Measurements from ENCODE around the gene LCP1. TPM values are rescaled to one million over a fixed set of nuclear protein-coding genes. Genes with fewer than 3 reads are reported as not detected.
A peak's percentile ranks its signal among the peaks of the same experiment; 100 is the strongest.

The LCP1 gene
- total and polyA plus RNA-seq, 2 of the 13 experiments (the other 11 are each of a cell fraction or from before 2014, with no cell fraction given), result 1.6 TPM

GRCh38 chr13:46104868-46105267 lies 77.1 kb downstream of the LCP1 start, which contains the start of gene CPB2 (continued):
- TF ChIP-seq SIN3A (IDR thresholded peaks at IDR 0.05; ENCODE audit: borderline replicate concordance, low read depth, low read length) (0 out of 2 replicates have a peak, but pooled peaks have one; percentile 34), CHD4 (IDR thresholded peaks at IDR 0.05; ENCODE audit: borderline replicate concordance, low read length) (no peak; the same call in 1 of the 2 replicates), HNF4G (IDR thresholded peaks at IDR 0.05; ENCODE audit: borderline replicate concordance, low read depth, low read length) (0 out of 2 replicates have a peak, but pooled peaks have one; percentile 32), HNF4G (CRISPR knock-in tag; IDR thresholded peaks at IDR 0.05; ENCODE audit: borderline replicate concordance, low read depth) (no peak), TAF1 (CRISPR knock-in tag; IDR thresholded peaks at IDR 0.05) (peak; percentile 46; the same call in 1 of the 2 replicates), ZSCAN20 (CRISPR knock-in tag; IDR thresholded peaks at IDR 0.05; ENCODE audit: borderline replicate concordance) (no peak), REPIN1 (CRISPR knock-in tag; IDR thresholded peaks at IDR 0.05; ENCODE audit: borderline replicate concordance, low read depth) (peak; percentile 36; the same call in 1 of the 2 replicates), KLF16 (CRISPR knock-in tag; IDR thresholded peaks at IDR 0.05) (peak in 1 of 2 experiments; percentile 69; a peak in 1 of 4 replicates), ZNF451 (CRISPR knock-in tag; IDR thresholded peaks at IDR 0.05) (no peak), KMT2B (CRISPR knock-in tag; IDR thresholded peaks at IDR 0.05) (no peak), MIER2 (CRISPR knock-in tag; IDR thresholded peaks at IDR 0.05) (peak; percentile 50; the same call in 1 of the 2 replicates), KDM3A (CRISPR knock-in tag; IDR thresholded peaks at IDR 0.05; ENCODE audit: low read depth) (no peak), RNF219 (CRISPR knock-in tag; IDR thresholded peaks at IDR 0.05) (no peak), NCOA5 (CRISPR knock-in tag; IDR thresholded peaks at IDR 0.05) (no peak), ARID4A (CRISPR knock-in tag; IDR thresholded peaks at IDR 0.05; ENCODE audit: borderline replicate concordance) (0 out of 2 replicates have a peak, but pooled peaks have one; percentile 19), RFXANK (CRISPR knock-in tag; IDR thresholded peaks at IDR 0.05) (no peak), NR2F2 (IDR thresholded peaks at IDR 0.05; ENCODE audit: borderline replicate concordance, low read depth) (peak; percentile 33; the same call in 1 of the 2 replicates), NR2C2 (CRISPR knock-in tag; IDR thresholded peaks at IDR 0.05; ENCODE audit: borderline replicate concordance) (no peak), GLI4 (CRISPR knock-in tag; IDR thresholded peaks at IDR 0.05; ENCODE audit: borderline replicate concordance) (no peak)
- TF ChIP-seq, protein P1, sequence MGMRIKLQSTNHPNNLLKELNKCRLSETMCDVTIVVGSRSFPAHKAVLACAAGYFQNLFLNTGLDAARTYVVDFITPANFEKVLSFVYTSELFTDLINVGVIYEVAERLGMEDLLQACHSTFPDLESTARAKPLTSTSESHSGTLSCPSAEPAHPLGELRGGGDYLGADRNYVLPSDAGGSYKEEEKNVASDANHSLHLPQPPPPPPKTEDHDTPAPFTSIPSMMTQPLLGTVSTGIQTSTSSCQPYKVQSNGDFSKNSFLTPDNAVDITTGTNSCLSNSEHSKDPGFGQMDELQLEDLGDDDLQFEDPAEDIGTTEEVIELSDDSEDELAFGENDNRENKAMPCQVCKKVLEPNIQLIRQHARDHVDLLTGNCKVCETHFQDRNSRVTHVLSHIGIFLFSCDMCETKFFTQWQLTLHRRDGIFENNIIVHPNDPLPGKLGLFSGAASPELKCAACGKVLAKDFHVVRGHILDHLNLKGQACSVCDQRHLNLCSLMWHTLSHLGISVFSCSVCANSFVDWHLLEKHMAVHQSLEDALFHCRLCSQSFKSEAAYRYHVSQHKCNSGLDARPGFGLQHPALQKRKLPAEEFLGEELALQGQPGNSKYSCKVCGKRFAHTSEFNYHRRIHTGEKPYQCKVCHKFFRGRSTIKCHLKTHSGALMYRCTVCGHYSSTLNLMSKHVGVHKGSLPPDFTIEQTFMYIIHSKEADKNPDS (CRISPR knock-in tag; IDR thresholded peaks at IDR 0.05), result no peak
